ENCODE measurements around the gene TEX54. TPM values are rescaled to one million over a fixed set of nuclear protein-coding genes. Genes with fewer than 3 reads are reported as not detected.
A peak's percentile ranks its signal among the peaks of the same experiment; 100 is the strongest.

TEX54 gene
- total and polyA plus RNA-seq, 11 donors, result not detected

- peaks cover 0 to 86% (median 78%) of the 10 kb centered on the region in 9 donors for H3K36me3 ChIP-seq
- peaks cover 0 to 26% (median 0%) of the 10 kb centered on the region in 12 donors for H3K4me1 ChIP-seq
- no peak for DNase-seq
- 84 to 92% (median 86%) methylated on average over 8 of the region's 8 CpGs for WGBS, 4 donors
- intact Hi-C loops (cut with DNase I), result no loop called here
- no peak for TF ChIP-seq CTCF (IDR thresholded peaks at IDR 0.05)
- no peak for TF ChIP-seq POLR2A (IDR thresholded peaks at IDR 0.05)
- peak in 1 of 4 donors; percentile 49 for ATAC-seq
- peak overlapping the region in 1 of 12 donors; percentile 87 for H3K27ac ChIP-seq
- H3K9me3 ChIP-seq, result no peaks in the 10 kb centered on the region
- no peaks in the 10 kb centered on the region for H3K27me3 ChIP-seq
- H3K4me3 ChIP-seq, result peak overlapping the region in 1 of 12 donors; percentile 18
Observed at GRCh38 chr11:62816557-62816956, 16.1 kb downstream of the TEX54 start.

- intact Hi-C loops (cut with DNase I), result no loop called here
- Histone ChIP-seq H3K36me3 (peaks cover 0 to 44% (median 29%) of the 10 kb centered on the region in 9 donors), H3K27me3 (no peaks in the 10 kb centered on the region), H3K27ac (no peak overlapping the region), H3K4me3 (no peak overlapping the region), H3K9me3 (no peaks in the 10 kb centered on the region), H3K4me1 (peaks cover 0 to 18% (median 1%) of the 10 kb centered on the region in 12 donors)
- ATAC-seq (no peak), DNase-seq (no peak)
- 77 to 85% (median 79%) methylated on average over 2 of the region's 2 CpGs for WGBS, 4 donors
- no peak for TF ChIP-seq POLR2A (IDR thresholded peaks at IDR 0.05)
- no peak for TF ChIP-seq CTCF (IDR thresholded peaks at IDR 0.05)
Observed at GRCh38 chr11:62811659-62812058, 21.0 kb downstream of the TEX54 start.

GRCh38 chr11:62810748-62811147 is 21.9 kb downstream of the TEX54 start:
- no peak overlapping the region for H3K27ac ChIP-seq
- DNase-seq, result no peak
- H3K27me3 ChIP-seq, result no peaks in the 10 kb centered on the region
- peaks cover 0 to 20% (median 7%) of the 10 kb centered on the region in 12 donors for H3K4me1 ChIP-seq
- ATAC-seq, result no peak
- H3K4me3 ChIP-seq, result no peak overlapping the region
- 30 to 38% (median 35%) methylated on average over 1 of the region's 1 CpG for WGBS, 4 donors
- intact Hi-C loops (cut with DNase I), result no loop called here
- H3K36me3 ChIP-seq, result peaks cover 0 to 35% (median 20%) of the 10 kb centered on the region in 9 donors
- TF ChIP-seq CTCF (IDR thresholded peaks at IDR 0.05) (no peak), POLR2A (IDR thresholded peaks at IDR 0.05) (no peak)
- H3K9me3 ChIP-seq, result no peaks in the 10 kb centered on the region

- ATAC-seq (peak; percentile 51 to 70 (median 66)), DNase-seq (peak in 4 of 5 donors; percentile 33 to 63 (median 48))
- H3K27ac ChIP-seq, result peak overlapping the region; percentile 56 to 95 (median 90)
- WGBS, 4 donors, result 33 to 57% (median 46%) methylated on average over 5 of the region's 5 CpGs
- H3K4me1 ChIP-seq, result peaks cover 0 to 39% (median 22%) of the 10 kb centered on the region in 12 donors
- no peaks in the 10 kb centered on the region for H3K9me3 ChIP-seq
- TF ChIP-seq POLR2A (IDR thresholded peaks at IDR 0.05), result no peak
- no peak for TF ChIP-seq CTCF (IDR thresholded peaks at IDR 0.05)
- peaks cover 0 to 31% (median 22%) of the 10 kb centered on the region in 9 donors for H3K36me3 ChIP-seq
- no peaks in the 10 kb centered on the region for H3K27me3 ChIP-seq
- peak overlapping the region in 4 of 12 donors; percentile 12 to 91 (median 83) for H3K4me3 ChIP-seq
- intact Hi-C loops (cut with DNase I), result no loop called here
Observed at GRCh38 chr11:62806611-62807121, 26.0 kb downstream of the TEX54 start.
